Hepatocyte (in vitro differentiated cells): ENCODE data around the gene CTBP1.

Experiments used
- CTCF ChIP-seq: fragments of 200-600 bp; sonication (generic); IDR thresholded peaks from 2 replicates; pipeline ENCODE4 v1.5.1; 2016; ENCODE audit warnings: antibody characterized with exemption, mild to moderate bottlenecking; ENCODE audit not compliant: poor library complexity
- EZH2 ChIP-seq: fragments of 200-600 bp; sonication (generic); IDR thresholded peaks from 2 replicates; pipeline ENCODE4 v1.6.1; 2016; ENCODE audit warnings: antibody characterized with exemption, mild to moderate bottlenecking, borderline replicate concordance
- EZH2phosphoT487 ChIP-seq: fragments of 200-600 bp; sonication (generic); IDR thresholded peaks from one replicate; pipeline ENCODE4 v1.6.1; 2018; ENCODE audit warnings: antibody characterized with exemption, mild to moderate bottlenecking, low read depth, moderate library complexity; ENCODE audit not compliant: unreplicated experiment, severe bottlenecking

- no peak for TF ChIP-seq CTCF
- TF ChIP-seq EZH2 = no peak
- no peak for TF ChIP-seq EZH2phosphoT487
Measured at GRCh38 chr4:1205586-1206298, 43.2 kb downstream of the CTBP1 start.
